Measurements from ENCODE around the gene REM1.

GRCh38 chr20:31516651-31517050, 41.6 kb downstream of the REM1 start:
- TF ChIP-seq SP1 (IDR thresholded peaks at IDR 0.05) (no peak), ARNT (IDR thresholded peaks at IDR 0.05) (no peak), ELF4 (IDR thresholded peaks at IDR 0.05) (no peak), LEF1 (IDR thresholded peaks at IDR 0.05; ENCODE audit: borderline replicate concordance) (no peak), FOXK2 (IDR thresholded peaks at IDR 0.05) (no peak), SUZ12 (IDR thresholded peaks at IDR 0.05) (no peak)

All from HEK293T (cell line).